ENCODE data around the gene PLCB1.

PLCB1 gene

DNA sequence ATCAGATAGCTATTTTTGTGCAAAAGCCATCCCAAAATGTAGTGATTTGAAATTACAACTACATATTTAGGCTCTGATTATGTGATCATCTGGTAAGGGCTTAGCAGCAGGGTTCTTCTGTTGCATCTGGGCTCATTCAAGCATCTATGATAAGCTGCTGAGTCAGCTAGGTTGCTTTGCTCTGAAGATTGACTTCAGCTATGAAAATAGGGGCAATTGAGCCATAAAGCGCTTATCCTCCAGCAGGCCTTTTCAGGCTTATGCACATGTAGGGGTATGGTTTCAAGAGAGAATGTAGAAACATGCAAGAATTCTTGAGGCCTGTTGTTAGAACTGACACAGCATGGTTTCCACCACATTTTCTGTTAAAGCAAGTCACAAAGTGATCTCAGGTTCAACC, 114.1 kb downstream of the PLCB1 start:
- no peak for DNase-seq (ENCODE audit: low spot score)

DNA sequence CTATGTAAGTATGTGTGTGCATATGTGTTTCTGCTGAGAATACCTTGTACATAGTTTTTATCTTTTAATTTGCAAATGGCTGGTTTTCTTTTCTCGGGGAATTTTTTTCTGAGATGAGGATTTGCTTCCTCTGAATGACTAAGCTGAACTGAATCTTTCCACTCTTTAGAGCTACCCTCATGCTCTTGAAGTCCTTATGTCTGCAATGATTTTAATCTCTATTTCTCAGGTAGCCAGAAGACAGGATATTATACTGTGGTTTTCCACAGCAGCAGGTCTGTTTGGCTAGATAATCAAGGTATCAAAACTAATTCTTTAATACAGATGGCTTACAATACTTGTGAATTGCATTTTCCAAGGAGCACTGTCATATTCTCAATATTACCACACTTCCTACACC, 114.7 kb downstream of the PLCB1 start:
- no peak for DNase-seq (ENCODE audit: low spot score)

DNA sequence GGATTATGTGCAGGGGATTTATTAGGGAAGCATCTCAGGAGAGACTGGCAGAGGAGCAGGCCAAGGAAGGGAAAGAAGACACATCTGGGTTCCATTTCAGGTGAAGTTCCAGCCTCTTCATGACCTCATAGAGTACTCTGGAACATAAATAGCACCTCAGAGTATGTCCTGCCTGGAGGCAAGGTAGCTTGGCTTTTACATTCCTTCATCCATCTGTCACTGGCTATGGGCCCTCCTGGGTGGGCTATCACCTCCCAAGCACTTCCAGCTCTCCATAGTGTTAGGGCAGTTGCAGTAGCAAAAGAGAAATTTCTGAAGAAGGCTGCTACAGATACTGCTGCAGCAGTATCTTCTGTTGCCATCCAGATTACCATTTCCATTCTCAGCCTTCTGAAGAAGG, 116.0 kb downstream of the PLCB1 start:
- no peak for DNase-seq (ENCODE audit: low spot score)

DNA sequence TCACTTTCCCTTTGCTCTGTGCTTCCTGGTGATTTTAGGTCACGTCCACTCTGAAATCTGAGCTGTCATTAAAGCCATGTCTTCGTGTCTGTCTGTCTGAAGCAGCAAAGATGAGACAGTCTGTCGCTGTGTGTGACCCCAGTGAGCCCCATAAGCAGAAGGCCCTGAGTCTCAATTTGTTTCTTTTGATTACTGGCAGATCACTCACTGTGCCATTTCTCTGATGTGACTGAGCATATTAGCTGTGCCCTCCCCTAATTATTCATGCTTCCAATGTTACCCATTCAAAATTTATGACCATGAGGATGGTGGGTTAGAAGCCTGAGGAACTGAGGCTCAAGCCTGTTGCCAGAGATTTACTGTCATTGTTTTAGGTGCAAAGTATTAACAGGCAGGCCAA, 117.6 kb downstream of the PLCB1 start:
- no peak for DNase-seq (ENCODE audit: low spot score)

DNA sequence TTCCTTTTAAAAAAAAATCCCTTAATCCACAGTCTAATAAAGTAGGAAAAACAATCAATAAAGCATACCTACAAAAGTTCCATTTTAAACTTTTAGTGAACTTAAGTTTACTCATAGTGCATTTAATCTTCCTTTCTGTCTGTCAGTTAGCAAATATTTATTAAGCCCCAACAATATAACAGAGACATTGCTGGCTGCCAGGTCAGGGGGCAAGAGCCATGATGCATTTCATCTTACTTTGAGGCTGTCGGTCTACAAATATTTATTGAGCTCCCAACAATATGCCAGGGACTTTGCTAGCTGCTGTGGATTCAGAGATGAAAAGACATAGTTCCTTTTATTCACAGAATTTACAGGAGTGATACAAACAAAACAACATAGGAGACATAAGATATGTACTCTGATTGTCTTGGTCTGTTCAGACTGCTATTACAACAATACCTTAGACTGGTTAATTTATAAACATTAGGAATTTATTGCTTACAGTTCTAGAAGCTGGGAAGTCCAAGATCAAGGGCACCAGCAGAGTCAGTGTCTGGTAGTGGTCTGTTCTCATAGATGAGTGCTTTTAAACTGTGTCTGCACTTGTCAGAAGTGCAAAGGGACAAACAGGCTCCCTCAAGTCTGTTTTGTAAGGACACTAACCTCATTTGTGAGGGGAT, 118.6 kb downstream of the PLCB1 start:
- no peak for DNase-seq (ENCODE audit: low spot score)

DNA sequence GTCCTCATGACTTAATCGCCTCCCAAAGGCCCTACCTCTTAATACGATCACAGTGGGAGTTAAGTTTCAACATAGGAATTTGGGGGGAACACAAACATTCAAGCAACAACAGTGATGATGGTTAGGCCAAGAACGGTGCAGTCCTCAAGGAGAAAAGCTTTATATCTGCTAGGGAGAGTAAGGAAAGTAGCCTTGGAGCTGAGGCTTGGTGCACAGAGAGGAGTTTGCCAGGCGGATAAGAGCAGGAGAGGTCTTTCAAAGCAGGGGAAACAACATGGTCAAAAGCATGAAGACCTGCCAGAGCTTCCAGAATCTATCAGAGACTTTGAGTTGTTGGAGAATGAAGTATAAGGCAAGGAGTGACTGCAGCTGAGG, 119.1 kb downstream of the PLCB1 start:
- DNase-seq (ENCODE audit: low spot score) = no peak

DNA sequence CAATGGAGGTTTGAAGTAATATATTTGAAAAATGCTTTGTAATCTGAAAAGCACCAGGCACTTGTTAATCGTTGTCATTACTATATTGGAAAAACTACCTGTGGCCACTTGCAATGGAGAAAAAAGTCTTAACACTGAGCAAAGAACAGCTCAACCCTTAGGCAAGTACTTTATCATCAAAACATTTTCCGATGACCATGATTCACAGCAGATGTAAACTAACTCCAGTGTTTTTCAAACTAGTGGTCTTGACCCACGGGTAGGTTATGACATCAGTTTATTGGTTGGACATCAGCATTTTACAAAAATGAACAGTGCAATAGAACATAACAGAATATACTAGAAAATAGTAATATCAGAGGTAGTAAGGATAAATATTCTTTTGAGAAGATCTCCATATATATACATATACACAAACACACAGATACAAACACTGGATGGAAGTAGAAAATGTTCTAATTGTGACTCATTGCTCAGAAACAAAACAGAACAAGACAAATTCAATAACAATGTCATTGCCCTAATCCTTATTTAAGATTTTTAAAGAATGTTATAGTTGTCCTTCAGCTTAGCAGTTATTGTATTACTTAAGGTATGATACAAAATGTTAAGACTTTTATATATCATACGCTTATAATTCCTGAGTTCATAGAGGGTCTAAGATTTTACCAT, 123.0 kb downstream of the PLCB1 start:
- DNase-seq (ENCODE audit: low spot score) = no peak

DNA sequence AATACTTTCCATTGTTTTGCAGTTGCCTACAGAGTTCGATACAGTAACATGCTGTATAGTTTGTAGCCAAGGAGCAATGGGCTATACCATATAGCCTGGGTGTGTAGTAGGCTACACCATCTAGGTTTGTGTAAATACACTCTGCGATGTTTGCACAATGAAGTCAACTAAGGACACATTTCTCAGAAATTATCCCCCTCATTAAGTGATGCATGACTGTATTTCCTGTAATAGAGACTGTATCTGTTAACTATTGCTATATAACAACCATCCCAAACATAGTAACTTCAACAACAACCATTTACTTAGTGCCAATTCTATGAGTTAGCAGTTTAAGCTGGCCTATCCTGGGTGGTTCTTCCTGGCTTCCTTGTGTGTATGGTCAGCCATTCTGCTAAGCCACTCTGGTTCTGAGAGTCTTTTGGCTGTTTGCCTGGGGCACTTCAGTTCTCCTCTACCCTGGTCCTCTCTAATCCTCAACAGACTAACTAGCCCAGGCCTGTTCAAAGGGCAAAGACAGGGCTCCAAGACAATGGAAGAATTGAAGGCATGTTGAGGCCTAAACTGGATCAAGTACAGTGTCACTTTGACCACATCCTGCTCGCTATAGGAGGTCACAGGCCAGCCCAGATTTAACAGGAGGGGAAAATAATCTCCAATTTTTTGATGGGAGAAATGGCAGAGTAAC, 124.0 kb downstream of the PLCB1 start:
- DNase-seq (ENCODE audit: low spot score) = no peak

DNA sequence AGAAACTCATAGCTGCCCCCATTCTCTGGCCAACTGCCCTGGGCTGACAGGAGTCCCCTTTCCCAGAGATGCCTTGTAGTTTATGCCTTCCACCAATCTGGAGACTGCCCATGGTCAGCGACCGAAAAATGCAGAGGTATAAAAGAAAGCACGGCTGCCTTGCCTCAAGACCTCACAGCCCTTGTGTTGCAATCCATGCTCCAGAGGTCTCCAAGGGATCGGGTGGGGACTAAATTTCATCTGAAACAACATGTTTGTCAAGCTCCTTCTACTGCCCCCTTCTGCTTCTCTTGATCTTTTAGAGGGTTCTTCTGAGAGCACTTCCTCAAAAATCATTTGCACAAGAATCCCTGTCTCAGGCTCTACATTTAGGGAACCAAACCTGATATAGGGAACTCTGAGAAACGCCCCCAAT, 128.8 kb downstream of the PLCB1 start:
- DNase-seq (ENCODE audit: low spot score) = no peak

DNA sequence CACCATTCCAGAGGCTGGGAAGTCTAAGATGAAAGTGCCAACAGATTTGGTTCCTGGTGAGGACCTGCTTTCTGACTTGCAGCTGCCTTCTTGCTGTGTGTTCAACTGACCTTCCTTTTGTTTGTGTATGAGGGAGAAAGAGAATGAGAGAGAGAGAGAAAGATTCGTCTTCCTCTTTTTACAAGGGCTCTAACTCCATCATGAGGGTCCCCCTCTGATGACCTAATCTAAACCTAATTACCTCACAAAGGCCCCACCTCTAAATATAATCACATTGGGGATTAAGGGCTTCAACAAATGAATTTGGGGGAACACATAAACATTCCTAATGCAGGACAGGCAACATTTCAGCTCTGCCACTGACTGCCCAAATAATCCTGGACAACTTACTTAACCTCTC, 130.7 kb downstream of the PLCB1 start:
- DNase-seq (ENCODE audit: low spot score) = no peak

DNA sequence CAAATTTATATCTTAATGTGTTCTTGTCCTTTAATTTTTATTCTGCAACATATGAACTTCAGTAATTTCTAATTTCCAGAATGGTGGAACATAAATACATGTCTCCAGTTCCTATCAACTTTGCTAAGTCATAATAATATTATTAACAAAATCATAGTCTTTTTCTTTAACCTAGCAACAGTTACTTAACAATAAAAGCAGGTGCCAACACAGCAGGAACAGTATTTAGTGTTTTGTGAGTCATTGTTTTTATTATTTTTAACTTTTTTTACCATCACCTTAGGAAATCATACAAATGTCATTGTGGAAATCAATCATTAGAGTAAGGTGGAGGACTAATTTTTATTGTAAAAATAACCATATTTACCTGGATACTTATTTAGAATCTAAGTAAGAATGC, 133.5 kb downstream of the PLCB1 start:
- no peak for DNase-seq (ENCODE audit: low spot score)

DNA sequence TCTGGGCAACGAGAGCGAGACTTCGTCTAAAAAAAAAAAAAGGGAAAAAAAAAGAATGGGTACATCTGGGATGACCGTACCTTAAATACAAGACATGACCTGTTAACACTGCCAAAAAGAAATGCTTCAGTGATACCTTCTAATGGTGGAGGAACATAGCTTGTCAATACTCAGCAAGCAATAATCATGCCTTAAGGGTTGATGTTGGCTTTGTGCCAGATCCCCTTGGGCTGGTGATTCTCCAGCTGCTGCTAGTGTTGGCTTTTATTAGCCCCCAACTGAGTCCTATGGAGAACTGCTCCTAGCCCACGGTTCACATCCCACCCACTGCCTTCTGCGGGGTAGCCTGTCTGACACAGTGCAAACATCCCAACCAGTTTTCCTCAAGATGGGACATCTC, 134.9 kb downstream of the PLCB1 start:
- DNase-seq (ENCODE audit: low spot score) = no peak

DNA sequence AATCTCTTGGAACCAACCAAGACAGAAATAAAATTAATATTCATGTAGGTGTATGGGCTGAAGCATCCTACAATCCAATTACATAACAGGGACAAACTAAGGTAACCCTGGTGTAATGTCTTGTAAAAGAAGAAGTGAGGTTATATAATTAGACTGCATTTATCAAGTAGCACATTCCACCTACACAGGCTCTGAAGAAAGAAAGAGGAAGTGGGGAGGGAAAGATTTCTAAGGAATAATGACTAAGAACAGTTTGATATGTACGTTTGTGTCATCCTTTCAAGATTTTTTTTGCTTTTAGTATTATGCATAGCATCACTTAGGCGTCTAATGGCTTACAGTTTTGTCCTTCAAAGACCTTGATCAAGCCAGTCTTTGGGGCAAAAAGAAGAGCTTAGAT, 139.7 kb downstream of the PLCB1 start:
- no peak for DNase-seq (ENCODE audit: low spot score)

DNA sequence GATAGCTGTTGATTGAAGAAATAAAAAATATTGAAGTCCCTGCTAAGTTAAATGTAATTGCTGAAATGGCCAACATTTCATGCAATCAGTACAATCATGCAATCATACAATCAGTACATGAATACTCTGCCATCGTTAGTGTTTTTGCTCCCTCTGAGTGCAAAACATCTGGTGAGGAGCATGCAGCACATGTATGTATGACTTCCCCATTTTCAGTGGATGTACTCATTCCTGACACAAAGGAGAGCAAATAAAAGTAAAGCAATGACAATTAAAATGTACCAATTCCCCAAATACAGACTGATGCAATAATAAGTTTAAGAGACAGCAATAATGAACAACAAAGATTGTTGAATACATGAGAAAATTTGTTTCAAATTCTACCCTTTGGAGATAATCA, 140.7 kb downstream of the PLCB1 start:
- no peak for DNase-seq (ENCODE audit: low spot score)

DNA sequence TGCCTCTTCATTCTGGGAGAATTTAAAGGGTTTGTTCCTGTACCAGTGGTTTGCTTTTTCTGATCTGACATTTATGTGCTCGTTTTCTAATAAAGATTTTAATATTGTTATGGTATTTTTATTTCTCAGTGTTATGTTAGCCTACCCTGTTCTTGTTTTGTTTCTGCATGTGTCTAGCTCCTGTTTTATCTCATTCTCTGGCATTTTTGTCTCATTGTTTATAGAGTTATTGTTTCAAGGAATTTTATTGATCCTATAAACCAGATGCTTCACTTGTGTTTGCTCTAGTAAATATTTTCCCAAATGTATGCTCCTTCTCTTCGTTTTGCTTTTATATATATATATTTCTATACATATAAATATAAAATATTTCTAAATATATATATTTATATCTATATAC, 152.8 kb downstream of the PLCB1 start:
- no peak for DNase-seq (ENCODE audit: low spot score)

DNA sequence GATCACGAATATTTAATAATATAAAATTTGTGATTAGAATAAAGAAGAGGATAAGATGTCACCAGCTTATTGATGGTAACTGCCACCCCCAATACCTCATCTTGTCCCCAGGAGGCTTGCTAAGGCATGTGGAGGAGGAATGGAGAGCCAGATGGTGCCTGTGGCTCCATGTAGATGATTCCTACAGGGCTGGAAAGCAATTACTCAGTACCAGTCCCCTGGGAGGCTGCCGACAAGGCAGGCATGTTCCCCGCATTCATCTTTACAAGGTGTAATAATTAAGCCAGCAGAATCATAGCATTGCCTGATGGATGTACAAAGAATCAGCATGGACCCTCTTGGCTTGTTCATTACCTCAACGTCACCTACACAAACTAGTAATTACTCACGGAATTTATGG, 155.3 kb downstream of the PLCB1 start:
- no peak for DNase-seq (ENCODE audit: low spot score)

DNA sequence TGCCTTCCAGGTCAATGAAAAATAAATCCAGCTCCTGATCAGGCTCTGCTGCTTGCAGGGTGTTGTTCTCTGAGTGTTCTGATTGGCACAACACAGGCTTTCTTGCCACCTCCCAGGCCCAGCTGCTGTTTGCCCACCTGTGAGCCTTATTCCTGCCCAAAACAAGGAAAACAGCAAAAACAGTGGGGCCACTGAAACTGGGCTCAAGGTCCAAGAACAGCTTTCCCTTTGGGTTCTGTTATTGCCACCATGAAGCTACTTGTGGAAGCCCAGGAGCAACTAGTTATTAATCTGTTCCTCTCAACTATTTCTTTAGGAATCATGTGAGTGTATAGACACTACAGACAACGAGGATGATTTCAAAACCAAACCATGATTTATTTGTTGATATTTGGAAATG, 159.1 kb downstream of the PLCB1 start:
- no peak for DNase-seq (ENCODE audit: low spot score)

DNA sequence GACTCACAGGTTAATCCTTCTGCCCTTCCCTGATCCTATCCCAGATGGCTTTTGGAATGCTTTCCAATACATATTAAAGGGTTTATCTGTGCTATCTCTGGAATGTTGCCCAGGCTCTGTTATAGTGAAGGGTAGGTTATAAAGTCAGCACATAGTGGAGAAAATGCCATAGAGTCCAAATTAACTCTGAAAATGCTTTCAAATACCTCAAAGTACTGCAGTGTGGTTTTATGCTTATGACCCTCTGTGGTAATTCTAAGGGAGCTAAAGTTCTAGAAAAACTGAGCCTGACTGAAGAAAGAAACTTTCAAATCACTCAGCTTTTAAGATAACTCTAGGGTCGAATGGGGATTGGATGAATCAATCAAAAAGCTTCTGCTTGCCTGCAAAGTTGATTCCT, 159.8 kb downstream of the PLCB1 start:
- DNase-seq (ENCODE audit: low spot score) = no peak

DNA sequence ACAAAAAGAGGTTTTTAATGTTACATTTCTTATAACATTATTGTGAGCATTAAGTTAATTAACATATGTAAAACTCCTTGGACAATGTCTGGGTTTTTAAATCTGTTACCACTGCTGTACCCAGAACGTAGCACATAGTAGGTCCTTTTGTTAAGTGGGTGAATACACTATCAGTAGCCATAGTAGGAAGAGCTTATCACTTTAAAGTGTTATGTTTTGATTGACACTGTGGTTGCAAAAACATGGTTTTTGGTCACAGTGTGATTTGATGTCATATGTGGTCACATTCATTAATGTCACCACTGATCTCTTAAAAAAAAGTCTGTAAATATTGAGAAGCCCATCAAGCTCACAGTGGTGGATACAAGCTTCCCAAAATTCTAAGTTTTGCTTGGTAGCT, 160.7 kb downstream of the PLCB1 start:
- DNase-seq (ENCODE audit: low spot score) = no peak

DNA sequence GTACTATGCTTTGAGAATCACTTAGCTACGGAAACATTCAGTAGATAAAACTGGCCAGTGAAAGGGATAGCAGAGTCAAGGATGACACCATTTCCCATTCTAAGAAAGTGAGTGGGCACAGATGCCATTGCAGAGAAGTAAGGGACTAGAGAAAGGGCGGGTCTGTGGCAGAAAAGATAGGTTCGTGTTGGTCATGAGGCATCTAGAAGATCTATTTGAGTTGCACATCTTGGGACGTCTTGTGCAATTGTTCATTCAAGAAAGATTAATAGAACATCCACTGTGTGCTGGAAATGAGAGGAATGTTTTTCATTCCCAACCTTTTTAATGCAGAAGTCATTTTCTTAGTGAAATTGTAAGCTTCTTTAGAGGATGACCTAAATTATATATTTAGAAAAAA, 161.7 kb downstream of the PLCB1 start:
- DNase-seq (ENCODE audit: low spot score) = no peak

DNA sequence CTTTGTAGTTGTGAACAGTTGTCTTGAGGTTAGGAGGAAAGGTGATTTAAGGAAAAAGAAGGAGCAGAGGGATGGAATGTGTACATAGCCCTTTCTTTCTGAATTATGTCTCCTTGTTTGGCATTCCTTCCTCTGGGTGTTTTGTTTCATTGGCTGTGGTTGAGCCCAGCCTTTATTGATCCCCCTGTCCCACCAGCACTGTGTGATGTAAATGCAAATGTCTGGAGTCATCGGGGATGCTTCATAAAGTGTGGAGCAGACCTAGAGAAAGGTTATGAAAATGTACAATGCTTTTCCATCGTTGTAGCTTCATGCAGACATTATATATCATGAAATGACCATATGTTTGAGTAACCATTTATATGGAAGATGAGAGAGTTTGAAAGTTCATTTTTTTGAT, 164.5 kb downstream of the PLCB1 start:
- DNase-seq (ENCODE audit: low spot score) = no peak

DNA sequence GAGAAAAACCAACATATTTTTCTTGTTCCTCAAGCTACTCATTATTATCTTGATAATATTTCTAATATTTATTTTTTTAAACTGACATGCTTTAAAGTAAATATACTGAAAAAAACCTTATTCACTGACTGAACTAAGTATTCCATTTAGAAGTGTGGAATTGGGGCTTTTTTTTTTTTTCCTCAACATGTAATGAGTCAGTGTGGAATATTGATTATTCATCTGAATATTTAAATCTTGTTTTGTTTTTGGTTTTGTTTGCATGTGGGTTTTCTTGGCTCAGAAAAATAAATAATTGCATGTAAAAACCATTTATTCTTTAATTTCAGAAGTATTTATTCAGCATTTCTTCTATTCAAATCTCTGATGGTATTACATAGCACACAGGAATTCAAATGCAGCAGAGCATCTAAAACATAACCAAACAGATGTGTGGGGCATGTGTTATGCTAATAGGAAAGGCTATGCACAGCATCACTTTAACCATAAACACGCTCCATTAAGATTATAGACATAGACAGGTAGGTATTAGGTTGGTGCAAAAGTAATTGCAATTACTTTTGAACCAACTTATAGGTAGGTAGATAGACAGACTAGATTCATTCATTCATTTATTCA, 166.5 kb downstream of the PLCB1 start:
- no peak for DNase-seq (ENCODE audit: low spot score)

DNA sequence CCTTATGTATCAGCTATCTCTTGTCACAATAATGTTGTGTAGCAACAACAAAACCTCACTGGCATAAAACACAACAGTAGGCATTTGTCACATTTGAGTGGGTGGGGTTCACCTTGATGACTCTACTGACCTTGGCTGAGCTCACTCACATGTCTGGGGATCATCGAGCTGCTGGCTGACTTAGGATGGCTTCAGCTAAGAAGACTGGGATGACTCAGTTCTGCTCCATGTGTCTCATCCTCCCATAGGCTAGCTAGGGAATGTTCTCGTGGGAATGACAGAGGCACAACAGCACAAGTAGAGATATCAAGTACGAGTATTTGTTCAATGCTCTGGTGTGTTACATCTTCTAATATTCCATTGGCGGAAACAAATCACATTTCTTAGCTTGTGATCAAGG, 167.9 kb downstream of the PLCB1 start:
- DNase-seq (ENCODE audit: low spot score) = no peak

All from CD4-positive, alpha-beta T cell treated with Interleukin-15 for 4 hours (primary cell).